Fibroblast of mammary gland (primary cell): Measurements from ENCODE around the gene AGPS.
A peak's percentile ranks its signal among the peaks of the same experiment; 100 is the strongest.
"Not testable (repeated sequence)": the region's sequence is repeated elsewhere in the genome, so short reads cannot be mapped to it uniquely, and the experiment has no call there.

Experiments used
- DNase-seq: peaks from one replicate; pipeline ENCODE4 v3.0.0-alpha.2; 2010; ENCODE audit warnings: low read depth
- H3K4me3 ChIP-seq: 2 replicates; pipeline ENCODE4 v1.5.1; 2011; ENCODE audit warnings: low read depth, mild to moderate bottlenecking, low read length, moderate library complexity; ENCODE audit not compliant: control insufficient read depth
- CTCF ChIP-seq: conservative IDR thresholded peaks from 2 replicates; pipeline ENCODE4 v1.5.1; 2011; ENCODE audit warnings: low read depth, low read length, inconsistent platforms; ENCODE audit not compliant: control insufficient read depth, insufficient read depth

Gene AGPS

GRCh38 chr2:177484180-177484795 is 91.7 kb downstream of the AGPS start:
- TF ChIP-seq CTCF = no peak
- H3K4me3 ChIP-seq = no peak overlapping the region
- DNase-seq = no peak

- DNase-seq, H3K4me3 ChIP-seq: not testable (repeated sequence)
These were observed 93.1 kb downstream of the AGPS start for GRCh38 chr2:177485657-177486056.

GRCh38 chr2:177489719-177490301 is 97.2 kb downstream of the AGPS start:
- no peak overlapping the region for H3K4me3 ChIP-seq
- TF ChIP-seq CTCF = peak; percentile 72
- peak; percentile 56 for DNase-seq

- no peak for TF ChIP-seq CTCF
- no peak for DNase-seq
- H3K4me3 ChIP-seq = no peak overlapping the region
These were observed 103.4 kb downstream of the AGPS start for GRCh38 chr2:177495945-177496344.

DNA sequence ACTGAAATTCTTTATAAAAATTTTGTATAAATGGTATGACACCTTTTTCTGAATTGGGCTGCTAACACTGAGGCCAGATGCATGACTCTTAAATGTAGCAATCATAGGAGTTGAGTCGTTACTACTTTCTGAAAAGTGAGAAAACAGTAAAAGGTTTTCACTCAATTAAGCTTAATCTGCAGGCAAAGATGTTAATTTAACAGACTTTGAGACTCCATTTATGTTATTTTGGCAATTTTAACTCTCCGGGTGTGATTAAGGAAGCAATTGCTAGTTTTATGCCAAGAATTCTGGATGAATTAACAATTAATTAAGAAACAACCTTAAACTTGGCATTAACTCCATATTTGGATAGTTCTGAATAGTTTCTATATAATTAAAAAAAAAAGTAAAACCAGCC is 104.3 kb downstream of the AGPS start:
- DNase-seq = no peak
- no peak for TF ChIP-seq CTCF
- no peak overlapping the region for H3K4me3 ChIP-seq

- DNase-seq = no peak
- H3K4me3 ChIP-seq = no peak overlapping the region
- TF ChIP-seq CTCF = no peak
These were observed 108.6 kb downstream of the AGPS start for GRCh38 chr2:177501186-177501585.

DNA sequence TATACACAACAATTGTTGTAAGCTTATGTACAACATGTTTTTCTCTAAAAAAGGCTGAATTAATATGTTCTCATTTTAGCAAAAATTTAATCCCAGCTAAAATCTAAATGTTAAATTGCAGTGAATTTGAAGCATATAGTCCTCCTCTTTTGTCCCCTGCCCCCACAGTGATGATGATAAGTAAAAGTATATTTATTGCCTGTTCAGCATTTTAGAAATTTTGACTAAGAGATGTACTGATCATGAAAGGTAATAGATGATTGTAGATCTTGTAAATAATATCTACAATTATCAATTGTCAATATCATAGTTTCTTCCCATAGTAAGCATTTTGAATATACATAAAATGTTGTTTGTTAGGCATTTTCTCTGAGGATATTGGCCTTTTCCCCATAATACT is 113.9 kb downstream of the AGPS start:
- TF ChIP-seq CTCF = no peak
- DNase-seq = no peak
- no peak overlapping the region for H3K4me3 ChIP-seq
